SK-N-SH (cell line): ENCODE data around the gene VANGL2. TPM values are rescaled to one million over a fixed set of nuclear protein-coding genes. Genes with fewer than 3 reads are reported as not detected.

Experiments used
- CTCF ChIA-PET: fragments of 300-600, 350-600 bp; formaldehyde crosslinking; extraction: SDS; loops from one replicate; lab custom pipeline; 2021; lab: Yijun Ruan, JAX
- POLR2A ChIA-PET: fragments of 350-600 bp; sonication (Branson Sonifier 250); formaldehyde crosslinking; extraction: SDS; loops from one replicate; lab custom pipeline; 2020; ENCODE audit warnings: antibody characterized with exemption, inconsistent platforms; lab: Yijun Ruan, JAX
- DNase-seq: peaks from one replicate; pipeline ENCODE4 v3.0.0; 2012
- H2AFZ ChIP-seq: fragments of 200-600 bp; sonication (generic); 2 replicates; pipeline ENCODE4 v1.8.1; 2016; ENCODE audit warnings: antibody characterized with exemption, mild to moderate bottlenecking, low read depth
- H3F3A ChIP-seq: fragments of 200-600 bp; sonication (generic); replicated peaks from 2 replicates; pipeline ENCODE3; 2016; ENCODE audit warnings: antibody characterized with exemption, mild to moderate bottlenecking; ENCODE audit not compliant: insufficient read depth
- H3K27ac ChIP-seq, 2 experiments: fragments of 200-500 bp in 1 of 2; fragments of 200-600 bp in 1 of 2; sonication (Bioruptor generic) in 1 of 2; sonication (generic), shearing (Covaris generic) in 1 of 2; 2 replicates each; pipeline versions ENCODE4 v1.5.1 to v1.6.1; 2014 to 2016; ENCODE audit warnings: low read depth in 2 of 2, inconsistent platforms in 1 of 2, low read length in 1 of 2, mild to moderate bottlenecking in 1 of 2, mixed read lengths in 1 of 2
- H3K27me3 ChIP-seq: fragments of 200-600 bp; sonication (generic), shearing (Covaris generic); 2 replicates; pipeline ENCODE4 v1.6.1; 2016; ENCODE audit warnings: mixed run types; ENCODE audit not compliant: insufficient read depth
- H3K36me3 ChIP-seq, 2 experiments: fragments of 200-500 bp in 1 of 2; fragments of 200-600 bp in 1 of 2; sonication (Bioruptor generic) in 1 of 2; sonication (generic) in 1 of 2; replicated peaks in 1 of 2; 2 replicates each; pipeline versions ENCODE3 to v1.5.1; 2014 to 2016; ENCODE audit warnings: low read length in 1 of 2, mild to moderate bottlenecking in 1 of 2; ENCODE audit not compliant: insufficient read depth in 2 of 2, control insufficient read depth in 1 of 2
- H3K4me1 ChIP-seq, 2 experiments: fragments of 200-500 bp in 1 of 2; fragments of 200-600 bp in 1 of 2; sonication (Bioruptor generic) in 1 of 2; sonication (generic), shearing (Covaris generic) in 1 of 2; 2 replicates each; pipeline versions ENCODE4 v1.5.1 to v1.6.1; 2014 to 2016; ENCODE audit warnings: low read depth in 1 of 2, low read length in 1 of 2, mixed run types in 1 of 2; ENCODE audit not compliant: insufficient read depth in 2 of 2, control insufficient read depth in 1 of 2
- H3K4me2 ChIP-seq: fragments of 200-600 bp; sonication (generic), shearing (Covaris generic); 2 replicates; pipeline ENCODE4 v1.6.1; 2017; ENCODE audit warnings: mixed run types
- H3K4me3 ChIP-seq, 2 experiments: fragments of 200-500 bp in 1 of 2; fragments of 200-600 bp in 1 of 2; sonication (Bioruptor generic) in 1 of 2; sonication (generic), shearing (Covaris generic) in 1 of 2; 2 replicates each; pipeline versions ENCODE4 v1.5.1 to v1.8.1; 2014 to 2016; ENCODE audit warnings: low read depth in 2 of 2, inconsistent platforms in 1 of 2, low read length in 1 of 2, mild to moderate bottlenecking in 1 of 2, mixed read lengths in 1 of 2, moderate library complexity in 1 of 2
- H3K79me2 ChIP-seq: fragments of 200-600 bp; sonication (generic); 2 replicates; pipeline ENCODE4 v1.8.1; 2017; ENCODE audit warnings: mild to moderate bottlenecking; ENCODE audit not compliant: insufficient read depth
- H3K9ac ChIP-seq: fragments of 200-600 bp; sonication (generic); 2 replicates; pipeline ENCODE4 v1.6.1; 2017; ENCODE audit warnings: mixed run types
- H3K9me2 ChIP-seq: fragments of 200-600 bp; sonication (generic); 2 replicates; pipeline ENCODE4 v1.6.1; 2017; ENCODE audit warnings: mixed run types
- H3K9me3 ChIP-seq: fragments of 200-600 bp; sonication (generic); 2 replicates; pipeline ENCODE4 v1.6.1; 2017; ENCODE audit warnings: mixed run types, mild to moderate bottlenecking, moderate library complexity
- H4K20me1 ChIP-seq: fragments of 200-600 bp; sonication (generic); 2 replicates; pipeline ENCODE4 v1.6.1; 2017; ENCODE audit warnings: mild to moderate bottlenecking, mixed run types; ENCODE audit not compliant: insufficient read depth
- EP300 ChIP-seq, 2 experiments: IDR thresholded peaks; 2 replicates each; pipeline versions ENCODE4 v1.4.0 to v1.6.1; 2012; ENCODE audit warnings: borderline replicate concordance in 1 of 2, low read depth in 1 of 2, low read length in 1 of 2
- FOSL2 ChIP-seq: IDR thresholded peaks from 2 replicates; pipeline ENCODE4 v1.4.0; 2012; ENCODE audit warnings: low read depth, mild to moderate bottlenecking, moderate library complexity, borderline replicate concordance
- GABPA ChIP-seq: IDR thresholded peaks from 2 replicates; pipeline ENCODE4 v1.4.0; 2012; ENCODE audit warnings: low read depth, mild to moderate bottlenecking
- IRF3 ChIP-seq: fragments of 150-350 bp; IDR thresholded peaks from 2 replicates; pipeline ENCODE4 v1.6.1; 2016; ENCODE audit warnings: mild to moderate bottlenecking, low read depth, low read length
- JUND ChIP-seq: IDR thresholded peaks from 2 replicates; pipeline ENCODE4 v1.4.0; 2012
- MEF2A ChIP-seq: IDR thresholded peaks from 2 replicates; pipeline ENCODE4 v1.4.0; 2012; ENCODE audit warnings: low read depth, borderline replicate concordance
- MXI1 ChIP-seq: IDR thresholded peaks from 2 replicates; pipeline ENCODE4 v1.6.1; 2012; ENCODE audit warnings: mild to moderate bottlenecking, low read depth, low read length, improper control_type of control experiment
- NRF1 ChIP-seq: IDR thresholded peaks from 2 replicates; pipeline ENCODE4 v1.6.1; 2012; ENCODE audit warnings: low read depth, mild to moderate bottlenecking, low read length
- POLR2AphosphoS5 ChIP-seq: IDR thresholded peaks from 2 replicates; pipeline ENCODE4 v1.6.1; 2012; ENCODE audit warnings: low read depth, low read length
- RFX5 ChIP-seq: IDR thresholded peaks from 2 replicates; pipeline ENCODE4 v1.6.1; 2012; ENCODE audit warnings: mild to moderate bottlenecking, improper control_type of control experiment, low read length
- RXRA ChIP-seq: IDR thresholded peaks from 2 replicates; pipeline ENCODE4 v1.4.0; 2012; ENCODE audit warnings: low read depth, mild to moderate bottlenecking, borderline replicate concordance
- SIN3A ChIP-seq: IDR thresholded peaks from 2 replicates; pipeline ENCODE4 v1.6.1; 2012; ENCODE audit warnings: low read depth, mild to moderate bottlenecking, low read length, moderate library complexity, borderline replicate concordance
- TAF1 ChIP-seq: IDR thresholded peaks from 2 replicates; pipeline ENCODE4 v1.6.1; 2012; ENCODE audit warnings: low read depth, mild to moderate bottlenecking, low read length, moderate library complexity, borderline replicate concordance
- TCF12 ChIP-seq: IDR thresholded peaks from 2 replicates; pipeline ENCODE4 v1.4.0; 2012
- TEAD4 ChIP-seq: IDR thresholded peaks from 2 replicates; pipeline ENCODE4 v1.4.0; 2012; ENCODE audit warnings: mild to moderate bottlenecking, borderline replicate concordance; ENCODE audit not compliant: insufficient read depth
- USF1 ChIP-seq: IDR thresholded peaks from 2 replicates; pipeline ENCODE4 v1.4.0; 2012; ENCODE audit warnings: low read depth, borderline replicate concordance
- YY1 ChIP-seq: IDR thresholded peaks from 2 replicates; pipeline ENCODE4 v1.4.0; 2012; ENCODE audit warnings: low read depth, mild to moderate bottlenecking
- ZBTB33 ChIP-seq: IDR thresholded peaks from 2 replicates; pipeline ENCODE4 v1.4.0; 2012; ENCODE audit warnings: low read depth, borderline replicate concordance
- WGBS: methylation state at CpG from one replicate; pipeline ENCODE4 v1.1.6; 2017; ENCODE audit warnings: low lambda C conversion rate; 5-methylcytosine and 5-hydroxymethylcytosine counted together
- polyA plus RNA-seq, 3 experiments: library from polyadenylated mRNA; depleted of rRNA; stranded (reverse); fragments of >200 nt; gene quantifications; 2 replicates each; pipeline ENCODE4 v1.2.3, GENCODE V29; 2012

VANGL2 gene
- polyA plus RNA-seq, 1 of the 3 experiments (the other 2 are of a cell fraction) = 13.4 TPM

GRCh38 chr1:160449494-160449893, 49.1 kb downstream of the VANGL2 start:
- 9% methylated on average over 2 of the region's 2 CpGs for WGBS
- POLR2A ChIA-PET = no interaction called here
- CTCF ChIA-PET = no interaction called here

More at GRCh38 chr1:160449494-160449893, 49.1 kb downstream of the VANGL2 start:
- Histone ChIP-seq H3K27me3 (0 out of 2 replicates have a peak, but pooled peaks cover 9% of the 10 kb centered on the region), H2AFZ (no peak overlapping the region), H3K4me3 (no peak overlapping the region), H3K4me1 (no peaks in the 10 kb centered on the region), H3F3A (no peaks in the 10 kb centered on the region), H3K9me3 (no peaks in the 10 kb centered on the region), H3K36me3 (no peaks in the 10 kb centered on the region), H3K9ac (no peak overlapping the region), H3K4me2 (no peak overlapping the region), H4K20me1 (no peaks in the 10 kb centered on the region), H3K9me2 (no peaks in the 10 kb centered on the region)
- no peak for DNase-seq
- TF ChIP-seq MXI1 (no peak), RFX5 (no peak), FOSL2 (no peak), EP300 (IDR thresholded peaks at IDR 0.05; ENCODE audit: borderline replicate concordance in 1 of 2, low read depth in 1 of 2, low read length in 1 of 2) (no peak), POLR2AphosphoS5 (no peak), SIN3A (no peak), NRF1 (no peak), GABPA (no peak), ZBTB33 (no peak), MEF2A (no peak), RXRA (no peak), YY1 (no peak), TEAD4 (no peak), JUND (no peak), IRF3 (no peak), USF1 (no peak), TCF12 (no peak), TAF1 (no peak)
- TF ChIP-seq, all 33 proteins: peak for 0
- H3K79me2 ChIP-seq = no peaks in the 10 kb centered on the region
- H3K27ac ChIP-seq = no peak overlapping the region
